ENCODE data around the gene SUFU. TPM values are rescaled to one million over a fixed set of nuclear protein-coding genes. Genes with fewer than 3 reads are reported as not detected.

The SUFU gene
- total and polyA plus RNA-seq, 2 donors, result 2.6 to 4.3 TPM

DNA sequence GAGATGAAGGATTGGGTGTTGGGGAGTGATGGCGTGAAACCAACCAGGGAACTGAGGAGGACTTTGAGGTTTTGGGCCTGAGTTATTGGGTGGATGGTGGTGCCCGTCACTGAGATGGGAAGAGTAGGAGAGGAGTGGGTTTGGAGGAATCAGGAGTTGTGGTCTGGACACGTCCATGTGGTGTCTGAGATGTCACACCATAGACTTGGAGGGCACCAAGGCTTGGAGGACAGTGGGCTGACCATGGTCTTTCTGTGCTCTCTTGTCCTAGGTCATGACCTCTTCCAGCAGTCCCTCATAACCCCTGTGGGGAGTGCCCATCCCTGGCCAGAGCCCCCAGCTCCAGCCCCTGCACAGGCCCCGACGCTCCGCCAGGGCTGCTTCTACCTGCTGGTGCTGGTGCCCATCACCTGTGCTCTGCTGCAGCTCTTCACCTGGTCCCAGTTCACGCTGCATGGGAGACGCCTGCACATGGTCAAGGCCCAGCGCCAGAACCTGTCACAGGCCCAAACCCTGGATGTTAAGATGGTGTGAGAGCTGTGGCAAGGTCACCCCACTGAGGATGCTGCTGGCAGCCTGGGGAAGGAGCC is 28.2 kb upstream of the SUFU start:
- Histone ChIP-seq H3K4me1 (ENCODE audit: control insufficient read depth in 2 of 2, insufficient read depth in 2 of 2, low read length in 2 of 2) (peaks cover 0 to 7% of the 10 kb centered on the region in 2 donors), H3K36me3 (ENCODE audit: control insufficient read depth in 2 of 2, insufficient read depth in 2 of 2, low read length in 1 of 2) (peaks cover 22 to 26% of the 10 kb centered on the region in 2 donors), H3K9me3 (ENCODE audit: control insufficient read depth in 2 of 2, insufficient read depth in 1 of 2, low read length in 1 of 2) (no peaks in the 10 kb centered on the region), H3K27me3 (ENCODE audit: control insufficient read depth in 2 of 2, insufficient read depth in 1 of 2, low read length in 1 of 2) (no peaks in the 10 kb centered on the region), H3K27ac (ENCODE audit: low read depth in 1 of 2, low read length in 1 of 2) (no peak overlapping the region), H3K4me3 (ENCODE audit: low read length in 2 of 2) (no peak overlapping the region)
- DNase-seq (ENCODE audit: low read depth in 6 of 9, low spot score in 9 of 9), result no peak
- WGBS, result over 99% methylated on average over 9 of the region's 9 CpGs

DNA sequence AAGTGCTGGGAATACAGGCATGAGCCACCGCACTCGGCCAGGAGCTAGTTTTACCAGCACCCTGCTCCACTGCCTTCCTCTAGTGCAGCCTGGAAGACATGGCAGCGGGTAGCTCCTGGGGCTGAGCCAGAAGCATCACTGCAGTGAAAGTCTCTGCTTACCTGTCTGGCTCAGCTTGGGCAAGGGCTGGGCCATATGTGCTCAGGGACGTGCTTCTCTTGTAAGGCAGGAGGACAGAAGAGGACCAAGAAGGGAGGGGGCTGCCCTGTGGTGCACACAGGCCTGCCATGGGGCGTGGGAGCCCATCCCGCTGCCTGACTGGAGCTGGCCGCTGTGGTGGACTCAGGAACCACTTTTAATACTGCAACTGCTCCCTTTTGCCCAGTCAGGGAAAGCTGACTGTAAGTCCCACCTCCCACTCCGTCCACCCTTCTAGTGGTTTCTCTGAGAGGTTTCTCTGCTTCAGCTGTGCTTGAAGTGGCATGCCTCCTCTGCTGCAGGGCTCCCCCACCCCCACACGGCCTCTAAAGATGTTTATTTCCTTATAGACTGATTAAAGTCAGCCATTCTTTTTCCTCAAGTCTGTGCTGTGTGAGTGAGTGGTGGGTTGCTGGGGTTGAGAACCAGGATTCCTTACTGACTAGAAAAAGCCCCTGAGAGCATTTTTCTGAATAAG is 27.2 kb upstream of the SUFU start:
- no peaks in the 10 kb centered on the region for H3K9me3 ChIP-seq (ENCODE audit: control insufficient read depth in 2 of 2, insufficient read depth in 1 of 2, low read length in 1 of 2)
- no peak overlapping the region for H3K27ac ChIP-seq (ENCODE audit: low read depth in 1 of 2, low read length in 1 of 2)
- 86% methylated on average over 9 of the region's 9 CpGs for WGBS
- H3K27me3 ChIP-seq (ENCODE audit: control insufficient read depth in 2 of 2, insufficient read depth in 1 of 2, low read length in 1 of 2), result no peaks in the 10 kb centered on the region
- peaks cover 0 to 7% of the 10 kb centered on the region in 2 donors for H3K4me1 ChIP-seq (ENCODE audit: control insufficient read depth in 2 of 2, insufficient read depth in 2 of 2, low read length in 2 of 2)
- peak in 1 of 9 donors; percentile 31 for DNase-seq (ENCODE audit: low read depth in 6 of 9, low spot score in 9 of 9)
- peaks cover 32 to 36% of the 10 kb centered on the region in 2 donors for H3K36me3 ChIP-seq (ENCODE audit: control insufficient read depth in 2 of 2, insufficient read depth in 2 of 2, low read length in 1 of 2)
- H3K4me3 ChIP-seq (ENCODE audit: low read length in 2 of 2), result no peak overlapping the region

DNA sequence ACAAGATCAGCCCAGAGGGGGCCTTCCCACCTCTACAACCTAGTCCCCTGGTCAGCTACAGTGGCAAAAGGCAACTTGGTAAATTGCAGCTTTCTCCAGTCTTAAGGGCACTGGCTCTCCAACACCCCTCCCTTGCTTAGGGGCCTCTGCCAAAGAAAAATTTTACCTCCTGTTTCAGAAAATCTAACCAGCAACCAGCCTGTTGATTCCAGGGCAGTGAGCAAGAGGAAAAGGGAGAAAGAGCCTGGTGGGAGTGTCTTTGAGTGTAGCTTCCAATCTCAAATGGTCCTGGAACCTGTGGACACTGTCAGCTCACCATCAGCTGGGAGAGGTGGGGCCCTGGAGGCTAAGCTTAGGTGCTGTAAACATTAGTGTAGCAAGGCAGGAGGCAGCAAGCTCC is 24.1 kb upstream of the SUFU start:
- H3K36me3 ChIP-seq (ENCODE audit: control insufficient read depth in 2 of 2, insufficient read depth in 2 of 2, low read length in 1 of 2), result peaks cover 63 to 67% of the 10 kb centered on the region in 2 donors
- H3K4me1 ChIP-seq (ENCODE audit: control insufficient read depth in 2 of 2, insufficient read depth in 2 of 2, low read length in 2 of 2), result no peaks in the 10 kb centered on the region
- no peak overlapping the region for H3K27ac ChIP-seq (ENCODE audit: low read depth in 1 of 2, low read length in 1 of 2)
- no peak overlapping the region for H3K4me3 ChIP-seq (ENCODE audit: low read length in 2 of 2)
- no peaks in the 10 kb centered on the region for H3K9me3 ChIP-seq (ENCODE audit: control insufficient read depth in 2 of 2, insufficient read depth in 1 of 2, low read length in 1 of 2)
- no peak for DNase-seq (ENCODE audit: low read depth in 6 of 9, low spot score in 9 of 9)
- no peaks in the 10 kb centered on the region for H3K27me3 ChIP-seq (ENCODE audit: control insufficient read depth in 2 of 2, insufficient read depth in 1 of 2, low read length in 1 of 2)

DNA sequence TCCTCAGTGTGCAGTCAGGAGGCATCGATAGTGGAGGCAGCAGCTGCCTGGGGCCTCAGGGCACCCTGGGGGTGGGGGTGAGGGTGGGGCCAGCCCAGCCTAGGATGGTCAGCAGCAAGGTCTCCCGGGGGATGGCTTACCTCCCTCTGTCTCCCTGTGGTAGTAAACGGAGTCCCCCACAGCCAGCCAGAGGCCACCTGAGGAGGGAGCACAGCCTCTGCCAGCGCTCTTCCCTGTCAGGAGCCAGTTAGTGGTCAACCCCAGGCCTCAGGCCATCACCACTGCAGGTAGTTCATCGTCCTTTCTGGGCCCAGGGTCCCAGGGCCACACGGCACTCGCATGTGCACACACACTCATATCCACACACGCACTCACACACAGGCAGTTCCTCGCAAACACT is 23.4 kb upstream of the SUFU start:
- H3K27ac ChIP-seq (ENCODE audit: low read depth in 1 of 2, low read length in 1 of 2), result no peak overlapping the region
- H3K27me3 ChIP-seq (ENCODE audit: control insufficient read depth in 2 of 2, insufficient read depth in 1 of 2, low read length in 1 of 2), result no peaks in the 10 kb centered on the region
- peaks cover 70 to 74% of the 10 kb centered on the region in 2 donors for H3K36me3 ChIP-seq (ENCODE audit: control insufficient read depth in 2 of 2, insufficient read depth in 2 of 2, low read length in 1 of 2)
- H3K4me3 ChIP-seq (ENCODE audit: low read length in 2 of 2), result no peak overlapping the region
- DNase-seq (ENCODE audit: low read depth in 6 of 9, low spot score in 9 of 9), result no peak
- WGBS, result 96% methylated on average over 9 of the region's 9 CpGs
- no peaks in the 10 kb centered on the region for H3K4me1 ChIP-seq (ENCODE audit: control insufficient read depth in 2 of 2, insufficient read depth in 2 of 2, low read length in 2 of 2)
- no peaks in the 10 kb centered on the region for H3K9me3 ChIP-seq (ENCODE audit: control insufficient read depth in 2 of 2, insufficient read depth in 1 of 2, low read length in 1 of 2)

DNA sequence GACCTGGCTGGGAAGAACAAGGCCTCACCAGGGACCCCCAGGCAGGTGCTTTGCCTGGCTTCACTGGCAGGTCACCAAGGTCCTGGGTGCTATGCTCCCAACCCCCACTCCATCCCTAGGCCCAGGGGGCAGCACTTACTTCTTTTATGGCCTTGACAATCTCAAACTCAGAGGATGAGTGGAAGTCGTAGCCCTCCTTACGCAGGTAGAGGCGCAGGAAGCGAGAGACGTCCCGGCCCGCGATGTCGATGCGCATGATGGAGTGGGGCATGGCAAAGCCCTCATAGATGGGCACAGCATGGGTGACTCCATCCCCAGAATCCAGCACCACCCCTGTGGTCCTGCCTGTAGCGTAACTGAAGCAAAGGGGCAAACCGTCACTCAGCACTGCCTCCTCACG is 19.8 kb upstream of the SUFU start:
- 97% methylated on average over 13 of the region's 13 CpGs for WGBS
- Histone ChIP-seq H3K4me1 (ENCODE audit: control insufficient read depth in 2 of 2, insufficient read depth in 2 of 2, low read length in 2 of 2) (no peaks in the 10 kb centered on the region), H3K9me3 (ENCODE audit: control insufficient read depth in 2 of 2, insufficient read depth in 1 of 2, low read length in 1 of 2) (no peaks in the 10 kb centered on the region), H3K27me3 (ENCODE audit: control insufficient read depth in 2 of 2, insufficient read depth in 1 of 2, low read length in 1 of 2) (no peaks in the 10 kb centered on the region), H3K36me3 (ENCODE audit: control insufficient read depth in 2 of 2, insufficient read depth in 2 of 2, low read length in 1 of 2) (peaks cover 97 to 98% of the 10 kb centered on the region in 2 donors), H3K4me3 (ENCODE audit: low read length in 2 of 2) (no peak overlapping the region), H3K27ac (ENCODE audit: low read depth in 1 of 2, low read length in 1 of 2) (no peak overlapping the region)
- DNase-seq (ENCODE audit: low read depth in 6 of 9, low spot score in 9 of 9), result no peak

DNA sequence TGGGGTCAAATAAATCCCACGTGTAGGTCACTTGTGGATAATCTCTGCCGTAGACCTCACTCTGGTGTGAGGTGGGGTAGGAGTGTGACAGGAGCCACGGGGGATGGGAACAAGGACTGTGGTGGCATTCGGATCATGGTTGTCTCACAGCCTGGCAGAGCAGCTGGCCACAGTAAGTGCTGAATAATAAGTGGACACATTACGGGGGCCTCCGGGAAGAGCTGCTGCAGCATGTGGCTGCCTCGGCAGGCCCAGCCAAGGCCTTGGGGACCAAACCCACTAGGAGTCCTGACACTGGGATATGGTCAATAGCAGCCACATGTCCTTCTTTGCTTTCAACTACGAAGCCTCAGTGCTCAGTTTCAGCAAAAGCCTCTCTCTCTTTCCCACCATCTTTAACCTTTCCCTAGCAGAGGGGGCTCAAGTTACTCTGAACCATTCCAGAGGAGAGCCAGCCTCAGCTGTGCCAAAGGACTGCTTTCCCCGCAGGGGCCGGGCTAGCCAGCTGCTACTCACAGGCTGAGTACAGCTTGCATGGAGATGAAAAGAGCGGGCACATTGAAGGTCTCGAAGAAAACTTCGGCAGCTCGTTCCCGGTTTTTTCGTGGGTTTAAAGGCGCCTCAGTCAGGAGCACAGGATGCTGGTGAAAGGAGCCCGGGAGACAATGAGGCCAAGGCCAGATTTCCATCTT is 18.5 kb upstream of the SUFU start:
- H3K27me3 ChIP-seq (ENCODE audit: control insufficient read depth in 2 of 2, insufficient read depth in 1 of 2, low read length in 1 of 2), result no peaks in the 10 kb centered on the region
- H3K9me3 ChIP-seq (ENCODE audit: control insufficient read depth in 2 of 2, insufficient read depth in 1 of 2, low read length in 1 of 2), result no peaks in the 10 kb centered on the region
- peaks cover 86 to 93% of the 10 kb centered on the region in 2 donors for H3K36me3 ChIP-seq (ENCODE audit: control insufficient read depth in 2 of 2, insufficient read depth in 2 of 2, low read length in 1 of 2)
- 96% methylated on average over 18 of the region's 18 CpGs for WGBS
- DNase-seq (ENCODE audit: low read depth in 6 of 9, low spot score in 9 of 9), result no peak
- H3K4me3 ChIP-seq (ENCODE audit: low read length in 2 of 2), result no peak overlapping the region
- H3K27ac ChIP-seq (ENCODE audit: low read depth in 1 of 2, low read length in 1 of 2), result no peak overlapping the region
- H3K4me1 ChIP-seq (ENCODE audit: control insufficient read depth in 2 of 2, insufficient read depth in 2 of 2, low read length in 2 of 2), result no peaks in the 10 kb centered on the region

DNA sequence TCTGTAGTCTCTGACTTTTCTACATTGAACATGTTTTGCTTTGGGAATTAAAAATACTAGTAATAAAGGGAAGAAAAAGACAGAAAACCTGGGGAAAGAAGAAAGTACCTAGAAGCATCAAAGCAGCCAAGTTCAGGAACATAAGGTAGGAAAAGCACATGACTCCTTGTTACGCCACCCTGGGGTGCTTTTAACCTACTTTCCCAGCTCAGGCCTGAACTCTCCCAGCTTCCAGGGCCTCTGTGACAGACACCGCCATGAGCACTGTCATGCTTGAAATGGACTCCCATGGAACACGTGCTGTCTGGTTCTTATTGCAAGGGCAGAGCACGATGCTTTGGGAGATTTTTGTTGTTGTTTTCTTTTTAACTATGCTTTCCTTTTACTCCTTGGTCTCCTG is 12.6 kb upstream of the SUFU start:
- Histone ChIP-seq H3K27ac (ENCODE audit: low read depth in 1 of 2, low read length in 1 of 2) (no peak overlapping the region), H3K4me1 (ENCODE audit: control insufficient read depth in 2 of 2, insufficient read depth in 2 of 2, low read length in 2 of 2) (no peaks in the 10 kb centered on the region), H3K27me3 (ENCODE audit: control insufficient read depth in 2 of 2, insufficient read depth in 1 of 2, low read length in 1 of 2) (no peaks in the 10 kb centered on the region), H3K36me3 (ENCODE audit: control insufficient read depth in 2 of 2, insufficient read depth in 2 of 2, low read length in 1 of 2) (peaks cover 44 to 57% of the 10 kb centered on the region in 2 donors), H3K9me3 (ENCODE audit: control insufficient read depth in 2 of 2, insufficient read depth in 1 of 2, low read length in 1 of 2) (no peaks in the 10 kb centered on the region), H3K4me3 (ENCODE audit: low read length in 2 of 2) (no peak overlapping the region)
- no peak for DNase-seq (ENCODE audit: low read depth in 6 of 9, low spot score in 9 of 9)
- WGBS, result 97% methylated on average over 4 of the region's 4 CpGs

DNA sequence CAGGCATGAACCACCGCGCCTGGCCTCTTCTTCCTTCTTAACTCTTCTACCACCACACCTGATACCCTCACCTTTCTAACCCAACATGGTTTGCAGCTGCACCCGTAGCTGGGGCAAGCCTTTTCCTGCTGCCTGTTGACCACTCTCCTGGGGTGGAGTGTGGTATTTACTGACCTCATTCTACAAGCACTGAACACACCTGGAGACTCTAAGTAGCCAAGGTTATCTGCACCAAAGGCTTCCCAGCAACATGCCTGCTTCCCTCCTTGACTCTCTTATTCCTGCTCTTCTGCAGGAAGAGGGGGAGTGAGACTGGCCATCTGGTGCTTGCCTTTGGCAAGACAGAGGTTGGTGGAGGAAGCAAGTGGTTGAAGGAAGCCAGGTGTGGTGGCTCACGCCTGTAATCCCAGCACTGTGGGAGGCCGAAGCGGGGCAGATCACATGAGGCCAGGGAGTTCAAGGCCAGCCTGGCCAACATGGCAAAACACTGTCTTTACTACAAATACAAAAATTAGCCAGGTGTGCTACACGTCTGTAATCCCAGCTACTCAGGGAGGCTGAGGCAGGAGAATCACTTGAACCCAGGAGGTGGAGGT is 11.3 kb upstream of the SUFU start:
- Histone ChIP-seq H3K4me3 (ENCODE audit: low read length in 2 of 2) (no peak overlapping the region), H3K9me3 (ENCODE audit: control insufficient read depth in 2 of 2, insufficient read depth in 1 of 2, low read length in 1 of 2) (no peaks in the 10 kb centered on the region), H3K27ac (ENCODE audit: low read depth in 1 of 2, low read length in 1 of 2) (no peak overlapping the region), H3K36me3 (ENCODE audit: control insufficient read depth in 2 of 2, insufficient read depth in 2 of 2, low read length in 1 of 2) (peaks cover 34 to 45% of the 10 kb centered on the region in 2 donors), H3K27me3 (ENCODE audit: control insufficient read depth in 2 of 2, insufficient read depth in 1 of 2, low read length in 1 of 2) (no peaks in the 10 kb centered on the region), H3K4me1 (ENCODE audit: control insufficient read depth in 2 of 2, insufficient read depth in 2 of 2, low read length in 2 of 2) (no peaks in the 10 kb centered on the region)
- 98% methylated on average over 7 of the region's 7 CpGs for WGBS
- no peak for DNase-seq (ENCODE audit: low read depth in 6 of 9, low spot score in 9 of 9)

DNA sequence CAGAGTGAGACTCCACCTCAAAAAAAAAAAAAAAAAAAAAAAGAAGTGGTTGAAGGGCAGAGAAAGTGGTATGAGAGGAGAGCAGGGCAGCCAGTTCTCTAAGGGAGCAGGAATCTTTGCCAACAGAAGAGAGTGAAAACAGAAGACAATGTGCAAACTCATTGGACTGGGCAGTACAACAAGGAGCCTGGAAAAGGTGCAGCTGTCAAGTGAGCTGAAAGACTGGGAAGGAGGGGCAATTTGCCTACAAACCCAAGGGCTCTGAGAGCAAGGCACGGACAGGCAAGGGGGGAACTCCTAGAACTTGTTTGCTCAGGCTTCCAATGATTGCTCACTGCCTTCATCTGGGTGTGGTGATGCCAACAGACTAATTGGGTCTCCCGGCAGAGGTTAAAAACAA is 10.8 kb upstream of the SUFU start:
- no peak for DNase-seq (ENCODE audit: low read depth in 6 of 9, low spot score in 9 of 9)
- H3K27me3 ChIP-seq (ENCODE audit: control insufficient read depth in 2 of 2, insufficient read depth in 1 of 2, low read length in 1 of 2), result no peaks in the 10 kb centered on the region
- H3K4me1 ChIP-seq (ENCODE audit: control insufficient read depth in 2 of 2, insufficient read depth in 2 of 2, low read length in 2 of 2), result no peaks in the 10 kb centered on the region
- H3K36me3 ChIP-seq (ENCODE audit: control insufficient read depth in 2 of 2, insufficient read depth in 2 of 2, low read length in 1 of 2), result peaks cover 30 to 40% of the 10 kb centered on the region in 2 donors
- no peak overlapping the region for H3K4me3 ChIP-seq (ENCODE audit: low read length in 2 of 2)
- 92% methylated on average over 2 of the region's 2 CpGs for WGBS
- H3K27ac ChIP-seq (ENCODE audit: low read depth in 1 of 2, low read length in 1 of 2), result no peak overlapping the region
- no peaks in the 10 kb centered on the region for H3K9me3 ChIP-seq (ENCODE audit: control insufficient read depth in 2 of 2, insufficient read depth in 1 of 2, low read length in 1 of 2)

Data from thymus (tissue), 11 donors.